HepG2 (cell line): Measurements from ENCODE around the gene TMEM269. TPM values are rescaled to one million over a fixed set of nuclear protein-coding genes. Genes with fewer than 3 reads are reported as not detected.

ENCODE experiments used
- ATAC-seq: fragments of 200-7000 bp; cut with Tn5 transposase; 3 replicates; pipeline ENCODE4 v1.9.1; 2020; ENCODE audit warnings: mild to moderate bottlenecking, moderate library complexity
- BruUV-seq: library from RNA; stranded (reverse); fragments of 400-500 nt; replicated peaks from 2 replicates; lab custom pipeline; 2021; lab: Mats Ljungman, UMichigan
- CTCF ChIA-PET: fragments of 300-600 bp; formaldehyde crosslinking; extraction: SDS; loops from one replicate; lab custom pipeline; 2021; ENCODE audit warnings: low total read pairs, inconsistent platforms, low intra/inter-chr PET ratio; lab: Yijun Ruan, JAX
- POLR2A ChIA-PET: fragments of 350-600 bp; sonication (Branson Sonifier 250); formaldehyde crosslinking; loops from one replicate; lab custom pipeline; 2020; ENCODE audit warnings: antibody characterized with exemption, inconsistent platforms; lab: Yijun Ruan, JAX
- DNase-seq: peaks from one replicate; pipeline ENCODE4 v3.0.0-alpha.2; 2015; ENCODE audit warnings: low spot score
- FAIRE-seq: peaks from 3 replicates; lab custom pipeline; 2011; peaks lifted over from hg19 to GRCh38; lab: Jason Lieb, UNC
- H2AFZ ChIP-seq: one replicate; pipeline ENCODE4 v1.6.1; 2011; ENCODE audit warnings: low read length, inconsistent platforms
- H3K27ac ChIP-seq: fragments of 300-600 bp; 3 replicates; pipeline ENCODE4 v1.8.0; 2011; ENCODE audit warnings: mixed run types, mild to moderate bottlenecking, mixed read lengths, low read length, inconsistent platforms; ENCODE audit not compliant: insufficient read depth; ENCODE audit errors: extremely low read length
- H3K27me3 ChIP-seq, 2 experiments: fragments of 200-600 bp in 1 of 2; 2 replicates in 1 of 2; 3 replicates in 1 of 2; pipeline versions ENCODE4 v1.6.0 to v1.8.0; 2011; ENCODE audit warnings: low read length in 2 of 2, mild to moderate bottlenecking in 2 of 2, moderate library complexity in 2 of 2, inconsistent platforms in 1 of 2; ENCODE audit not compliant: insufficient read depth in 2 of 2, control insufficient read depth in 1 of 2
- H3K36me3 ChIP-seq, 2 experiments: fragments of 200-600 bp in 1 of 2; replicated peaks in 1 of 2; 2 replicates in 1 of 2; 3 replicates in 1 of 2; pipeline versions ENCODE4 v1.5.1 to v1.8.0; 2011; ENCODE audit warnings: low read length in 2 of 2, inconsistent platforms in 1 of 2; ENCODE audit not compliant: insufficient read depth in 2 of 2, control insufficient read depth in 1 of 2
- H3K4me1 ChIP-seq: 2 replicates; pipeline ENCODE4 v1.5.1; 2012; ENCODE audit warnings: low read length, inconsistent platforms; ENCODE audit not compliant: insufficient read depth
- H3K4me2 ChIP-seq: 2 replicates; pipeline ENCODE4 v1.6.0; 2011; ENCODE audit warnings: low read depth, low read length, inconsistent platforms
- H3K4me3 ChIP-seq, 3 experiments: fragments of 200-600 bp in 1 of 3; sonication (generic), shearing (Covaris generic) in 1 of 3; replicated peaks in 1 of 3; 2 replicates each; pipeline ENCODE4 v1.5.1; 2011 to 2016; ENCODE audit warnings: low read length in 3 of 3, inconsistent platforms in 2 of 3, low read depth in 2 of 3, mild to moderate bottlenecking in 2 of 3, control low read depth in 1 of 3, mixed read lengths in 1 of 3; ENCODE audit not compliant: insufficient read depth in 1 of 3
- H3K79me2 ChIP-seq: one replicate; pipeline ENCODE4 v1.6.1; 2011; ENCODE audit warnings: low read length, inconsistent platforms; ENCODE audit not compliant: insufficient read depth
- H3K9ac ChIP-seq: 2 replicates; pipeline ENCODE4 v1.6.0; 2011; ENCODE audit warnings: mild to moderate bottlenecking, low read depth, low read length, inconsistent platforms; ENCODE audit not compliant: insufficient read depth
- H3K9me3 ChIP-seq: 2 replicates; pipeline ENCODE4 v1.5.1; 2012; ENCODE audit warnings: mild to moderate bottlenecking, low read length
- H4K20me1 ChIP-seq: 2 replicates; pipeline ENCODE4 v1.6.0; 2011; ENCODE audit warnings: inconsistent platforms, mild to moderate bottlenecking, low read length, moderate library complexity; ENCODE audit not compliant: insufficient read depth
- HCFC1 ChIP-seq: fragments of 150-350 bp; IDR thresholded peaks from 2 replicates; pipeline ENCODE4 v1.6.1; 2014; ENCODE audit warnings: low read depth, low read length
- HOXD1 ChIP-seq: sonication (generic); formaldehyde crosslinking; IDR thresholded peaks from 2 replicates; pipeline ENCODE4 v1.5.0; 2020; ENCODE audit warnings: missing genetic modification reagents
- LBX2 ChIP-seq: sonication (generic); formaldehyde crosslinking; IDR thresholded peaks from 2 replicates; pipeline ENCODE4 v1.5.0; 2020; ENCODE audit warnings: missing genetic modification reagents, mild to moderate bottlenecking, borderline replicate concordance
- ZNF547 ChIP-seq: sonication (generic); formaldehyde crosslinking; IDR thresholded peaks from 2 replicates; pipeline ENCODE4 v1.5.1; 2020; ENCODE audit warnings: mild to moderate bottlenecking, missing genetic modification reagents
- ZNF704 ChIP-seq: sonication (generic); formaldehyde crosslinking; IDR thresholded peaks from 2 replicates; pipeline ENCODE4 v1.8.1; 2023; ENCODE audit warnings: mild to moderate bottlenecking, inconsistent platforms, moderate library complexity, missing genetic modification reagents, borderline replicate concordance
- ZNF784 ChIP-seq: sonication (generic); formaldehyde crosslinking; IDR thresholded peaks from 2 replicates; pipeline ENCODE4 v1.5.1; 2020; ENCODE audit warnings: missing genetic modification reagents, mild to moderate bottlenecking, borderline replicate concordance
- ZNF883 ChIP-seq: sonication (generic); formaldehyde crosslinking; IDR thresholded peaks from 2 replicates; pipeline ENCODE4 v1.5.1; 2020; ENCODE audit warnings: mild to moderate bottlenecking, missing genetic modification reagents; ENCODE audit errors: not compliant biosample characterization
- WGBS: methylation state at CpG from one replicate; pipeline ENCODE4 v1.1.6; 2017; ENCODE audit warnings: low lambda C conversion rate; 5-methylcytosine and 5-hydroxymethylcytosine counted together
- in situ Hi-C: cut with HindIII; loops from 2 replicates; pipeline ENCODE4 v1.10.0; 2017; ENCODE audit warnings: low pct_unique_long_range_greater_than_20kb; ENCODE audit not compliant: extremely low pct_ligation_motif_present
- intact Hi-C: fragments of 100-400 bp; cut with micrococcal nuclease; formaldehyde crosslinking; loops from one replicate; pipeline ENCODE4 v1.10.0; 2022; ENCODE audit not compliant: unreplicated experiment
- polyA plus RNA-seq, 8 experiments: library from polyadenylated mRNA; depleted of rRNA in 3 of 8; stranded (reverse) in 7 of 8; unstranded in 1 of 8; fragments of >200 nt; fragmentation: Illumina TruSeq in 4 of 8; extraction: Trizol in 4 of 8; gene quantifications; 2 replicates each; pipeline versions ENCODE4 v1.2.1 to v1.2.3, GENCODE V29; 2011 to 2016; ENCODE audit warnings: low read depth in 4 of 8, missing spikeins in 1 of 8, mixed read lengths in 1 of 8; ENCODE audit not compliant: insufficient read depth in 1 of 8
- total RNA-seq, 5 experiments: library from RNA; depleted of rRNA; stranded (reverse); fragments of >200 nt; fragmentation: Illumina TruSeq; extraction: Trizol; gene quantifications; 2 replicates each; pipeline ENCODE4 v1.2.3, GENCODE V29; 2016; ENCODE audit warnings: low read depth in 1 of 5
- TF ChIP-seq, protein P1 (sequence below), 2 experiments: sonication (generic) in 1 of 2; formaldehyde crosslinking in 1 of 2; IDR thresholded peaks; 2 replicates each; pipeline versions ENCODE4 v1.6.1 to v1.9.0; 2014 to 2022; ENCODE audit warnings: antibody characterized with exemption in 1 of 2, borderline replicate concordance in 1 of 2, inconsistent platforms in 1 of 2, low read depth in 1 of 2, missing genetic modification reagents in 1 of 2
- TF ChIP-seq, protein P2 (sequence below): IDR thresholded peaks from 2 replicates; pipeline ENCODE4 v1.6.1; 2016; ENCODE audit warnings: missing genetic modification reagents, missing compliant biosample characterization

Gene TMEM269
- total and polyA plus RNA-seq, 2 of the 13 experiments (the other 11 are each of a cell fraction or from before 2014, with no cell fraction given) = 0.15 to 0.21 TPM

- Histone ChIP-seq H4K20me1 (no peaks in the 10 kb centered on the region), H3K27ac (peak within 1 kb of the TSS; percentile 85), H3K4me2 (peak within 1 kb of the TSS; percentile 97), H3K27me3 (no peaks in the 10 kb centered on the region; a peak in 1 of 5 replicates), H3K4me3 (peak within 1 kb of the TSS; percentile 85 to 97 (median 95)), H3K79me2 (peaks cover 19% of the 10 kb centered on the region), H3K4me1 (peaks cover 24% of the 10 kb centered on the region), H3K9me3 (no peaks in the 10 kb centered on the region), H3K9ac (peak within 1 kb of the TSS; percentile 91), H3K36me3 (peaks cover 2 to 19% of the 10 kb centered on the region in 2 experiments; a peak in 3 of 5 replicates), H2AFZ (peak within 1 kb of the TSS; percentile 93)
- BruUV-seq = no TSS peak
- DNase-seq (peak; percentile 97), FAIRE-seq (peak; percentile 90), ATAC-seq (peak; percentile 98)
- 1% methylated on average over 25 of the region's 50 CpGs for WGBS
- CTCF ChIA-PET = no interaction called here
- POLR2A ChIA-PET = interaction anchor here (0.7 to 2.8 kb wide), 20 partner anchors 8 to 325 kb away, joined by 3 to 37 read pairs (median 5); partner anchors contain the start of genes C1orf50, ERMAP, P3H1 and SVBP
- in situ Hi-C loops = loop anchor here (5.0 kb wide), 1 partner anchor 56 kb away; no protein-coding TSS in a partner anchor
- intact Hi-C loops = loop anchor here (2.0 kb wide), 1 partner anchor 80 kb away; the partner anchor contains the start of genes C1orf50 and P3H1
- TF ChIP-seq LBX2 (CRISPR knock-in tag) (no peak), HCFC1 (peak; percentile 93), ZNF784 (CRISPR knock-in tag) (peak; percentile 70; the same call in 1 of the 2 replicates), ZNF704 (CRISPR knock-in tag) (no peak; the same call in 1 of the 2 replicates), ZNF883 (CRISPR knock-in tag) (peak; percentile 63), HOXD1 (CRISPR knock-in tag) (no peak), ZNF547 (0 out of 2 replicates have a peak, but pooled peaks have one; percentile 60)
- TF ChIP-seq, protein P1, sequence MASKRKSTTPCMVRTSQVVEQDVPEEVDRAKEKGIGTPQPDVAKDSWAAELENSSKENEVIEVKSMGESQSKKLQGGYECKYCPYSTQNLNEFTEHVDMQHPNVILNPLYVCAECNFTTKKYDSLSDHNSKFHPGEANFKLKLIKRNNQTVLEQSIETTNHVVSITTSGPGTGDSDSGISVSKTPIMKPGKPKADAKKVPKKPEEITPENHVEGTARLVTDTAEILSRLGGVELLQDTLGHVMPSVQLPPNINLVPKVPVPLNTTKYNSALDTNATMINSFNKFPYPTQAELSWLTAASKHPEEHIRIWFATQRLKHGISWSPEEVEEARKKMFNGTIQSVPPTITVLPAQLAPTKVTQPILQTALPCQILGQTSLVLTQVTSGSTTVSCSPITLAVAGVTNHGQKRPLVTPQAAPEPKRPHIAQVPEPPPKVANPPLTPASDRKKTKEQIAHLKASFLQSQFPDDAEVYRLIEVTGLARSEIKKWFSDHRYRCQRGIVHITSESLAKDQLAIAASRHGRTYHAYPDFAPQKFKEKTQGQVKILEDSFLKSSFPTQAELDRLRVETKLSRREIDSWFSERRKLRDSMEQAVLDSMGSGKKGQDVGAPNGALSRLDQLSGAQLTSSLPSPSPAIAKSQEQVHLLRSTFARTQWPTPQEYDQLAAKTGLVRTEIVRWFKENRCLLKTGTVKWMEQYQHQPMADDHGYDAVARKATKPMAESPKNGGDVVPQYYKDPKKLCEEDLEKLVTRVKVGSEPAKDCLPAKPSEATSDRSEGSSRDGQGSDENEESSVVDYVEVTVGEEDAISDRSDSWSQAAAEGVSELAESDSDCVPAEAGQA (IDR thresholded peaks at IDR 0.05; ENCODE audit: low read depth) = no peak
- TF ChIP-seq, protein P1 (CRISPR knock-in tag; IDR thresholded peaks at IDR 0.05; ENCODE audit: borderline replicate concordance) = no peak
- TF ChIP-seq, protein P2, sequence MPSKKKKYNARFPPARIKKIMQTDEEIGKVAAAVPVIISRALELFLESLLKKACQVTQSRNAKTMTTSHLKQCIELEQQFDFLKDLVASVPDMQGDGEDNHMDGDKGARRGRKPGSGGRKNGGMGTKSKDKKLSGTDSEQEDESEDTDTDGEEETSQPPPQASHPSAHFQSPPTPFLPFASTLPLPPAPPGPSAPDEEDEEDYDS (CRISPR knock-in tag) = peak; percentile 50; the same call in 1 of the 2 replicates
Measured at GRCh38 chr1:42846257-42847110, 61.7 kb downstream of the TMEM269 start, which contains the start of gene ZNF691. Gene ZNF691, plus strand, starts transcription at chr1:42846613. Its CDS starts 3,046 bp downstream, at chr1:42849659.
